Stimulated activated CD4-positive, alpha-beta T cell treated with anti-CD3 and anti-CD28 coated beads, Interleukin-15, amount 100 ng/mL, for 24 hours (primary cell): ENCODE data around the gene TFF1.

Experiments used
- DNase-seq: peaks from one replicate; pipeline ENCODE4 v3.0.0-alpha.2; 2020

TFF1 gene

GRCh38 chr21:42340187-42341050, 25.9 kb downstream of the TFF1 start:
- DNase-seq = no peak

- DNase-seq = no peak
Measured at GRCh38 chr21:42338729-42339715, 27.3 kb downstream of the TFF1 start.

- peak; percentile 89 for DNase-seq
Measured at GRCh38 chr21:42337830-42338728, 28.3 kb downstream of the TFF1 start.

- DNase-seq = no peak
Measured at GRCh38 chr21:42337276-42337675, 29.1 kb downstream of the TFF1 start.

- DNase-seq = no peak
Measured at GRCh38 chr21:42336054-42336453, 30.3 kb downstream of the TFF1 start.

GRCh38 chr21:42332557-42333317, 33.6 kb downstream of the TFF1 start:
- no peak for DNase-seq

GRCh38 chr21:42331660-42332059, 34.7 kb downstream of the TFF1 start:
- DNase-seq = no peak

- DNase-seq = no peak
Measured at GRCh38 chr21:42330380-42331371, 35.7 kb downstream of the TFF1 start.

- no peak for DNase-seq
Measured at GRCh38 chr21:42324896-42325295, 41.4 kb downstream of the TFF1 start.

GRCh38 chr21:42321845-42322244, 44.5 kb downstream of the TFF1 start:
- DNase-seq = no peak

- no peak for DNase-seq
Measured at GRCh38 chr21:42321231-42321630, 45.1 kb downstream of the TFF1 start.

- no peak for DNase-seq
Measured at GRCh38 chr21:42320791-42321190, 45.5 kb downstream of the TFF1 start.

GRCh38 chr21:42319851-42320572, 46.3 kb downstream of the TFF1 start:
- DNase-seq = no peak

GRCh38 chr21:42319376-42319775, 47.0 kb downstream of the TFF1 start:
- no peak for DNase-seq

- DNase-seq = no peak
Measured at GRCh38 chr21:42317826-42318746, 48.2 kb downstream of the TFF1 start.

- no peak for DNase-seq
Measured at GRCh38 chr21:42317341-42317741, 49.0 kb downstream of the TFF1 start.

GRCh38 chr21:42316891-42317290, 49.4 kb downstream of the TFF1 start:
- DNase-seq = no peak

GRCh38 chr21:42315296-42315891, 50.9 kb downstream of the TFF1 start, which contains the start of gene TFF3:
TSS of gene TFF3 (minus strand) at chr21:42315409. CDS start at chr21:42315374, 35 bp downstream.
- no peak for DNase-seq
